ENCODE data around the gene CCDC89.

The CCDC89 gene

GRCh38 chr11:85718991-85719807, 33.2 kb upstream of the CCDC89 start:
- H3K27ac ChIP-seq: no peak overlapping the region
- TF ChIP-seq CTCF (conservative IDR thresholded peaks at IDR 0.05): no peak

- no peak for TF ChIP-seq CTCF (conservative IDR thresholded peaks at IDR 0.05)
- H3K27ac ChIP-seq: no peak overlapping the region
These were observed 32.3 kb upstream of the CCDC89 start for GRCh38 chr11:85718126-85718943.

GRCh38 chr11:85717429-85717828, 31.4 kb upstream of the CCDC89 start:
- H3K27ac ChIP-seq: no peak overlapping the region
- TF ChIP-seq CTCF (conservative IDR thresholded peaks at IDR 0.05): no peak

GRCh38 chr11:85712953-85713352, 27.0 kb upstream of the CCDC89 start:
- H3K27ac ChIP-seq: no peak overlapping the region
- TF ChIP-seq CTCF (conservative IDR thresholded peaks at IDR 0.05): no peak

GRCh38 chr11:85710917-85711316, 24.9 kb upstream of the CCDC89 start:
- TF ChIP-seq CTCF (conservative IDR thresholded peaks at IDR 0.05): no peak
- no peak overlapping the region for H3K27ac ChIP-seq

GRCh38 chr11:85709941-85710702, 24.1 kb upstream of the CCDC89 start:
- no peak for TF ChIP-seq CTCF (conservative IDR thresholded peaks at IDR 0.05)
- H3K27ac ChIP-seq: no peak overlapping the region

DNA sequence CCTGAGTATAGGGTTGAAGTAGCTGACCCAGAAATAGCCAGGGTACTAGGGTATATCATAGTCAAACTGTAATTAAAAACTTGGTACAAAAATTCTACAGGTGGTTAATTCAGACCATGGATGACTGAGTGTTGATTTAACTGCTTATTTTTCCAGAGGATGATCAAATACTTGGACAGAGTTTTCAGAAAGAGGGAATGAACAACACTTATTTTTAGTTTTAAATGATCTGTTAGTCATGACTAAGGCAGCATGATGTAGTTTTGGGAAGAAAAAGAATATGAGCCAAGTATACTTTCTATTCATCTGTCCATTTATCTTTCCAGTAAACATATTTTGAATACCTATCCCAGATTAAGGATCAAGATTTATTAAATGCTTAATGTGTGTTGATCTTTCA, 19.8 kb upstream of the CCDC89 start:
- no peak for TF ChIP-seq CTCF (conservative IDR thresholded peaks at IDR 0.05)
- no peak overlapping the region for H3K27ac ChIP-seq
